H1 (cell line): ENCODE data around the gene PRPF39. TPM values are rescaled to one million over a fixed set of nuclear protein-coding genes. Genes with fewer than 3 reads are reported as not detected.

Source experiments
- CBX8 ChIP-seq: fragments of 300-800, 300-1000 bp; sonication (generic); IDR thresholded peaks from 2 replicates; pipeline ENCODE4 v1.7.1; 2016; ENCODE audit warnings: low read depth, low read length, borderline replicate concordance
- CTBP2 ChIP-seq: IDR thresholded peaks from 2 replicates; pipeline ENCODE4 v1.7.0; 2011; ENCODE audit warnings: borderline replicate concordance, mild to moderate bottlenecking, moderate library complexity, mixed read lengths, low read length; ENCODE audit not compliant: insufficient read depth, insufficient read length
- TEAD4 ChIP-seq: IDR thresholded peaks from 2 replicates; pipeline ENCODE4 v1.6.1; 2012; ENCODE audit warnings: low read depth, low read length, inconsistent platforms, mixed read lengths
- polyA plus RNA-seq, 7 experiments: library from polyadenylated mRNA; depleted of rRNA in 3 of 7; stranded (reverse) in 5 of 7; unstranded in 2 of 7; fragments of >200 nt in 5 of 7; fragments of 200-250 nt in 2 of 7; gene quantifications; 1 replicate in 5 of 7; 2 replicates in 1 of 7; 4 replicates in 1 of 7; pipeline versions ENCODE4 v1.2.1 to v1.2.3, GENCODE V29; 2011 to 2013; ENCODE audit warnings: missing spikeins in 2 of 7, mixed read lengths in 2 of 7
- total RNA-seq: library from RNA; stranded (reverse); fragmentation: NEBNext Ultra II Directional; extraction: Animal tissue kit (Norgen Biotek cat#: 25700); gene quantifications from 2 replicates; pipeline ENCODE4 v1.2.1, GENCODE V29; 2021

PRPF39 gene
- total and polyA plus RNA-seq, 2 of the 8 experiments (the other 6 are each of a cell fraction or from before 2014, with no cell fraction given), result 22.4 to 43.3 TPM

- TF ChIP-seq CBX8 (no peak), CTBP2 (no peak), TEAD4 (no peak)
- TF ChIP-seq, all 59 proteins: peak for 18
These were observed at the start of gene PRPF39 (continued) for GRCh38 chr14:45083976-45084722.
